BJ (cell line): ENCODE measurements around the gene ARHGAP23. TPM values are rescaled to one million over a fixed set of nuclear protein-coding genes. Genes with fewer than 3 reads are reported as not detected.

ENCODE experiments used
- CTCF ChIA-PET: fragments of 350-600 bp; formaldehyde crosslinking; extraction: SDS; loops from one replicate; lab custom pipeline; 2021; ENCODE audit warnings: antibody characterized with exemption, inconsistent platforms; lab: Yijun Ruan, JAX
- POLR2A ChIA-PET: fragments of 300-600 bp; sonication (Branson Sonifier 250); formaldehyde crosslinking; extraction: SDS; loops from one replicate; lab custom pipeline; 2021; ENCODE audit warnings: antibody characterized with exemption; lab: Charles Lee
- DNase-seq: peaks from one replicate; pipeline ENCODE4 v3.0.0-alpha.2; 2011; ENCODE audit warnings: low read depth
- H3K27me3 ChIP-seq: 2 replicates; pipeline ENCODE4 v1.6.0; 2011; ENCODE audit warnings: low read length; ENCODE audit not compliant: control insufficient read depth, insufficient read depth
- H3K36me3 ChIP-seq: 2 replicates; pipeline ENCODE4 v1.5.1; 2011; ENCODE audit warnings: low read length; ENCODE audit not compliant: control insufficient read depth, insufficient read depth
- H3K4me3 ChIP-seq: 2 replicates; pipeline ENCODE4 v1.5.1; 2011; ENCODE audit warnings: low read depth, mild to moderate bottlenecking, control low read depth, low read length
- polyA plus RNA-seq: library from polyadenylated mRNA; depleted of rRNA; stranded (reverse); fragments of >200 nt; gene quantifications from 2 replicates; pipeline ENCODE4 v1.2.3, GENCODE V29; 2011; rRNA removed
- TF ChIP-seq, protein P1 (sequence below): IDR thresholded peaks from 2 replicates; pipeline ENCODE4 v1.5.1; 2011; ENCODE audit warnings: low read depth, mild to moderate bottlenecking, control low read depth, inconsistent platforms, low read length, moderate library complexity; ENCODE audit not compliant: insufficient read depth

The ARHGAP23 gene
- polyA plus RNA-seq, 1 experiment: 17.2 TPM

DNA sequence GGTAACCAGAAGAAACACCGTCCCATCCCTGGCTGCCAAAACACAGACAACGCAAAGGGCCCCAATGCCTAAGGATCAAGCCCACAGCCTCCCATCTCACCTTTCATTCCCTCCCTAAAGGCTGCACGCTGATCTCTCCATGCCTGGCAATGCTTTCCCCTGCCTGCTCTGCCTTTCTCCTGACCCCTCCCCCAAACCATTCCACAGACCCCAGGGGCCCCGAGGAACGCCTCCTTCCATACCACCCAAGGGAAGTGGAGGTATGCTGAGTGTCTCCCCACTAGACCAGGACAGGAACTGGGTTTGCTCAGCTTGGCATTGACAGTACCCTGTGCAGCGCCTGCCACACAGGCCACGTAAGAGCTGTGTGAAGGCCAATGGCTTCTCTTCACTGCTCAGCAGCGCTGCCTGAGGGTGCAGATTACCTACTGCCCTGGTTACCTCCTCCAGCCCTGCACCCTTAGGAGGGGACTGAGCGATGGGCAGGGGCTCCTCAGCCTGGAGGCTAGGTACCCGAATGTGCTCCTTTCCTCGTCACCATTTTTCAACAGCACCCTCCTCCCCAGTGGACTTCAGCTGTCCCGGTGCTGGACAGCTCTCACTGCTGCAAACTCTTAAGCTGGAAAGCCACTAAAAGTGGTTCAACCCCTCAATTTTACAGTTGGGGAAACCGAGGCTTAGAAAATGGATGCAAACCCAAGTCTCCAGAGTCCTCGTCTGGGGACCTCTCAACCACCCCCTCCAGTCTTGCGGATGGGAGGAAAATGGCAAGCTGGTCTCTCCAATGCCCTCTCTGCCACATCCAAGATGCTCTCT is 132.4 kb downstream of the ARHGAP23 start:
- H3K4me3 ChIP-seq: no peak overlapping the region
- peaks cover 11% of the 10 kb centered on the region for H3K27me3 ChIP-seq
- no peak for DNase-seq
- ChIA-PET CTCF (interaction anchor here (0.8 to 9.7 kb wide), 4 partner anchors 25 to 108 kb away, joined by 3 to 110 read pairs (median 27); no protein-coding TSS in a partner anchor), POLR2A (no interaction called here)
- TF ChIP-seq, protein P1, sequence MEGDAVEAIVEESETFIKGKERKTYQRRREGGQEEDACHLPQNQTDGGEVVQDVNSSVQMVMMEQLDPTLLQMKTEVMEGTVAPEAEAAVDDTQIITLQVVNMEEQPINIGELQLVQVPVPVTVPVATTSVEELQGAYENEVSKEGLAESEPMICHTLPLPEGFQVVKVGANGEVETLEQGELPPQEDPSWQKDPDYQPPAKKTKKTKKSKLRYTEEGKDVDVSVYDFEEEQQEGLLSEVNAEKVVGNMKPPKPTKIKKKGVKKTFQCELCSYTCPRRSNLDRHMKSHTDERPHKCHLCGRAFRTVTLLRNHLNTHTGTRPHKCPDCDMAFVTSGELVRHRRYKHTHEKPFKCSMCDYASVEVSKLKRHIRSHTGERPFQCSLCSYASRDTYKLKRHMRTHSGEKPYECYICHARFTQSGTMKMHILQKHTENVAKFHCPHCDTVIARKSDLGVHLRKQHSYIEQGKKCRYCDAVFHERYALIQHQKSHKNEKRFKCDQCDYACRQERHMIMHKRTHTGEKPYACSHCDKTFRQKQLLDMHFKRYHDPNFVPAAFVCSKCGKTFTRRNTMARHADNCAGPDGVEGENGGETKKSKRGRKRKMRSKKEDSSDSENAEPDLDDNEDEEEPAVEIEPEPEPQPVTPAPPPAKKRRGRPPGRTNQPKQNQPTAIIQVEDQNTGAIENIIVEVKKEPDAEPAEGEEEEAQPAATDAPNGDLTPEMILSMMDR: no peak
- no peaks in the 10 kb centered on the region for H3K36me3 ChIP-seq

DNA sequence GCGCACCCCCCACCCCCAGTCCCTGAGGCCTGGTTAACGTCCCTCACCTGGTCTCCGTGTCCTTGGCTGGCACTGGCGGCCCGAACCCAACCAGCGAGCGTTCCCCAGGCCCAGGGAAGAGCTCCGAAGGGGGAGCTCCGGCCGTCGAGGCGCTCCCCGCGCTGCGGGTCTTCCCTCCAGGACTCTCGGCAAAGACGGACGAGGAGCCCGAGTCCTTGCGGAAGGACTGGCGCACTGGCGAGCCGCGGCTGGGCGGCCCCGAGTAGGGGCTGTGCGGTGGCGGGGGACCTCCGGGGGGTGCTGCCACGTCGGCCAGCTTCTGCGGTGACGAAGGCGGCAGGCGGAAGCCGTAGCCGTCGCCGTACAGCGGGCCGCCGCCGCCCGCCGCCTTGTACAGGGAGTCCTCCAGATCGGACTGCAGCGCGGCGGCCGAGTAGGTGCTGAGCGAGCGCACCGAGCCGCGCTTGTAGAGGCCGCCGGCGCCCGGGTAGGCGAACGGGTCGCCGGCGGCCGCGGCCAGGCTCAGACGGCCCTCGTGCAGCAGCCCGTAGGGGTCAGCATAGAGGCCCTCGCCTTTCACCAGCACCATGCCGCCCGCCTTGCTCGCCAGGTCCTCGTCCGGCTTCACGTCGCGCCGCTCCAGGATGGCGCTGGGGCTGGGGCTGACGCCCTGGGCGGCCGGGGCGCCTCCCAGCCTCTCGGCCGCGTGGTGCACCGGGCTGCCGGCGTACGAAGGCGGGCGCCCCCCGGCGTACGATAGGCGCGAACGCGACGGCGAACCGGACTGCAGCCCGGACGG is 133.4 kb downstream of the ARHGAP23 start:
- H3K4me3 ChIP-seq: no peak overlapping the region
- H3K36me3 ChIP-seq: no peaks in the 10 kb centered on the region
- H3K27me3 ChIP-seq: peaks cover 17% of the 10 kb centered on the region
- ChIA-PET CTCF (interaction anchor here (0.8 to 9.7 kb wide), 3 partner anchors 24 to 106 kb away, joined by 3 to 110 read pairs (median 3); no protein-coding TSS in a partner anchor), POLR2A (no interaction called here)
- TF ChIP-seq, protein P1: no peak
- no peak for DNase-seq

Other genes with a start within 250 kb of the ARHGAP23 start
- gene TBC1D3, start 235.9 kb upstream of the ARHGAP23 start, polyA plus RNA-seq: not detected in 2 replicates
- gene MRPL45, start 131.3 kb upstream of the ARHGAP23 start, polyA plus RNA-seq: 58.9 and 76.4 TPM in 2 replicates
- 0.01 TPM in 1 of 2 replicates, not detected in the other for gene GPR179, start 84.5 kb upstream of the ARHGAP23 start, polyA plus RNA-seq
- gene SOCS7, start 76.6 kb upstream of the ARHGAP23 start, polyA plus RNA-seq: 7.4 and 9.2 TPM in 2 replicates
- not detected in 2 replicates for gene SRCIN1, start 177.5 kb downstream of the ARHGAP23 start, polyA plus RNA-seq
- 0.52 and 0.55 TPM in 2 replicates for gene EPOP, start 246.5 kb downstream of the ARHGAP23 start, polyA plus RNA-seq